Measurements from ENCODE around the gene DPYD.

Gene DPYD

GRCh38 chr1:97797403-97798183 is 123.2 kb downstream of the DPYD start:
- TF ChIP-seq CTCF (conservative IDR thresholded peaks at IDR 0.05; ENCODE audit: low read length), result no peak
- no peak overlapping the region for H3K4me3 ChIP-seq (ENCODE audit: low read length)
- peak; percentile 25 for DNase-seq (ENCODE audit: low read depth)

GRCh38 chr1:97796711-97797110 is 124.1 kb downstream of the DPYD start:
- no peak overlapping the region for H3K4me3 ChIP-seq (ENCODE audit: low read length)
- no peak for DNase-seq (ENCODE audit: low read depth)
- no peak for TF ChIP-seq CTCF (conservative IDR thresholded peaks at IDR 0.05; ENCODE audit: low read length)

DNA sequence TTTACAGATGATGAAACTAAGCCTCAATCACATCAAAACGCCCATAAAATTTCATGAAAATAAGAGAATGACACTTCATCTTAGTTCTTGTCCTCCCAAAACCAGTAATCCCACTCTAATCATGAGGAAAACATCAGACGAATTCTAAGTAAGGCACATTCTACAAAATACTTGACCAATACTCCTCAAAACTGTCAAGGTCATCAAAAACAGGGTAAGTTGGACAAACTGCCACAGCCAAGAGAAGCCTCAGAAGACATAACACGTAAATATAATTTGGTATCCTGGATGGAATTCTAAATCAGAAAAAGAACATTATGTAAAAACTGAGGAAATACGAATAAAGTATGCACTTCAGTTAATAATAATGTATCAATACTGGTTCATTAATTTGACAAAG is 128.2 kb downstream of the DPYD start:
- no peak for TF ChIP-seq CTCF (conservative IDR thresholded peaks at IDR 0.05; ENCODE audit: low read length)
- DNase-seq (ENCODE audit: low read depth), result no peak
- no peak overlapping the region for H3K4me3 ChIP-seq (ENCODE audit: low read length)

DNA sequence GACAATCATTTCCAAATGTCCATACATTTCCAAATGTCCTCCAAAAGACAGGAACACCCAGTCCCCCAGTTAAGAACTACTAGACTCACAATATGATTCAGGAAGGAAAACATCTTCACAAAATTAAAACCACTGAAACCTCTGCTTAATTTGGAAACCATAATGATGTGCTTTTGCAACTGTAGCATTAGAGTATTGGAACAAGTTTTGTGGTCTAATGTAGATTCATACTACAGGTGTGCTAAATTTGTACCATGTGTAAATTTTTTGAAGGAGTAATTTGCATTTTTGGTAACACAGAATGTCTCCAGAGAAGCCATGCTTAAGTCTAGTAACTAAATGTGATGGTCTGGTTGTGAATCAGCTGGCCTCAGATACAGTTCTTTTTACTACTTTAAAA is 129.6 kb downstream of the DPYD start:
- peak; percentile 48 for DNase-seq (ENCODE audit: low read depth)
- no peak overlapping the region for H3K4me3 ChIP-seq (ENCODE audit: low read length)
- TF ChIP-seq CTCF (conservative IDR thresholded peaks at IDR 0.05; ENCODE audit: low read length), result no peak

- TF ChIP-seq CTCF (conservative IDR thresholded peaks at IDR 0.05; ENCODE audit: low read length), result no peak
- no peak overlapping the region for H3K4me3 ChIP-seq (ENCODE audit: low read length)
- no peak for DNase-seq (ENCODE audit: low read depth)
Observed at GRCh38 chr1:97787231-97787630, 133.6 kb downstream of the DPYD start.

DNA sequence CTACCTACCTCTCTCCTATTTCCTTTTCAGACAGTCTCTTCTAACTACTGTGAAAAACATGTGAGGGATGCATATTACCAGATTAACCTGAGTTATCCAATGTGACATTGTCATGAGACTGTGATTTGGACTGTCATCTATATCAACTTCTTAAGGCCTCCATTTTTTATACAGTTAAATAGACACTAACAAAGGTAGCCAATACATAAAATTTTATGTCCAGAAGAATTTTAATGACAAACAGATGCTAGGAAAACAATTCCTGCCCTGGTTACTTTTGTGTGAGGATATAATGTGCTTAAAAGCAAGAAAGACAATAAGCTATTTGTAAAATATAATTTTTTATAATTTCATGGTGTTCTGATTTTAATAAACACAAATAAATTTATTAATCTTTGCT is 136.2 kb downstream of the DPYD start:
- DNase-seq (ENCODE audit: low read depth), result no peak
- no peak for TF ChIP-seq CTCF (conservative IDR thresholded peaks at IDR 0.05; ENCODE audit: low read length)
- no peak overlapping the region for H3K4me3 ChIP-seq (ENCODE audit: low read length)

DNA sequence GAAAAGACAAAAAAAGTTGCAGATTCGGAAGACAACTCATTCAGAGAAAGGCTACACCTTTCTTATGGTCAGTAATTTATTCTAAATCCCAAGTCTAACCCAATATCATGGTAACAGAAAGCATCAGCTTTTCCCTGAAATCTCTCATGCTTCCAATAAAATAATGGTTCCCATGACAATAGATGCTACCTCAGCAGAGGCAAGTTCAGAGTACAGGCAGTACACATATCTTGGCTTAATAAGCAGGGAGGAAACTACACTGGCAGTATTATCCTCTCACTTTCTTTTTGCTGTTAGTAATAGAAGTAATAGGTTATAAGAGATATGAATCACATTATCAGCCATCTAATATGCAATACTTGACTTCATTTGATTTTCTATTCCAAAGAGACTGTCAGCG is 137.1 kb downstream of the DPYD start:
- TF ChIP-seq CTCF (conservative IDR thresholded peaks at IDR 0.05; ENCODE audit: low read length), result no peak
- no peak overlapping the region for H3K4me3 ChIP-seq (ENCODE audit: low read length)
- no peak for DNase-seq (ENCODE audit: low read depth)

Measured in AG10803 (cell line).